ENCODE results near the gene TRANK1. TPM values are rescaled to one million over a fixed set of nuclear protein-coding genes. Genes with fewer than 3 reads are reported as not detected.

Gene TRANK1
- total and polyA plus RNA-seq, 2 donors from 2014 or later, result 1.2 to 21.4 TPM

GRCh38 chr3:36920884-36921567, 23.8 kb downstream of the TRANK1 start:
- no peak overlapping the region for H3K9ac ChIP-seq (ENCODE audit: low read length in 3 of 3)
- H3K27ac ChIP-seq (ENCODE audit: low read depth in 2 of 2, low read length in 2 of 2), result no peak overlapping the region
- no peaks in the 10 kb centered on the region for H3K27me3 ChIP-seq (ENCODE audit: control insufficient read depth, insufficient read depth, low read length)
- FAIRE-seq, result no peak
- no peak overlapping the region for H3K4me3 ChIP-seq (ENCODE audit: low read length in 3 of 3)
- peaks cover 0 to 8% (median 0%) of the 10 kb centered on the region in 3 donors for H3K9me3 ChIP-seq (ENCODE audit: control insufficient read depth in 2 of 3, insufficient read depth in 1 of 3, low read length in 3 of 3)
- peaks cover 0 to 2% (median 0%) of the 10 kb centered on the region in 3 donors for H3K4me1 ChIP-seq (ENCODE audit: control insufficient read depth in 2 of 3, insufficient read depth in 2 of 3, low read depth in 1 of 3, low read length in 3 of 3)
- TF ChIP-seq CTCF (IDR thresholded peaks at IDR 0.05; ENCODE audit: borderline replicate concordance, extremely low read depth, insufficient read depth), result no peak
- H3K36me3 ChIP-seq (ENCODE audit: control insufficient read depth in 2 of 3, insufficient read depth in 3 of 3, low read length in 3 of 3), result no peaks in the 10 kb centered on the region
- intact Hi-C loops (cut with DNase I), result no loop called here
- no peak for DNase-seq

GRCh38 chr3:36919439-36920160, 25.3 kb downstream of the TRANK1 start:
- no peaks in the 10 kb centered on the region for H3K27me3 ChIP-seq (ENCODE audit: control insufficient read depth, insufficient read depth, low read length)
- peaks cover 0 to 8% (median 0%) of the 10 kb centered on the region in 3 donors for H3K9me3 ChIP-seq (ENCODE audit: control insufficient read depth in 2 of 3, insufficient read depth in 1 of 3, low read length in 3 of 3)
- no peak overlapping the region for H3K27ac ChIP-seq (ENCODE audit: low read depth in 2 of 2, low read length in 2 of 2)
- no peak overlapping the region for H3K9ac ChIP-seq (ENCODE audit: low read length in 3 of 3)
- H3K36me3 ChIP-seq (ENCODE audit: control insufficient read depth in 2 of 3, insufficient read depth in 3 of 3, low read length in 3 of 3), result no peaks in the 10 kb centered on the region
- DNase-seq (no peak), FAIRE-seq (no peak)
- no peak for TF ChIP-seq CTCF (IDR thresholded peaks at IDR 0.05; ENCODE audit: borderline replicate concordance, extremely low read depth, insufficient read depth)
- intact Hi-C loops (cut with DNase I), result no loop called here
- H3K4me3 ChIP-seq (ENCODE audit: low read length in 3 of 3), result no peak overlapping the region
- H3K4me1 ChIP-seq (ENCODE audit: control insufficient read depth in 2 of 3, insufficient read depth in 2 of 3, low read depth in 1 of 3, low read length in 3 of 3), result peaks cover 0 to 2% (median 0%) of the 10 kb centered on the region in 3 donors

GRCh38 chr3:36918050-36918449, 26.8 kb downstream of the TRANK1 start:
- no peak for TF ChIP-seq CTCF (IDR thresholded peaks at IDR 0.05; ENCODE audit: borderline replicate concordance, extremely low read depth, insufficient read depth)
- H3K27me3 ChIP-seq (ENCODE audit: control insufficient read depth, insufficient read depth, low read length), result no peaks in the 10 kb centered on the region
- no peaks in the 10 kb centered on the region for H3K36me3 ChIP-seq (ENCODE audit: control insufficient read depth in 2 of 3, insufficient read depth in 3 of 3, low read length in 3 of 3)
- DNase-seq, result no peak
- no peak overlapping the region for H3K27ac ChIP-seq (ENCODE audit: low read depth in 2 of 2, low read length in 2 of 2)
- no peak overlapping the region for H3K9ac ChIP-seq (ENCODE audit: low read length in 3 of 3)
- intact Hi-C loops (cut with DNase I), result no loop called here
- FAIRE-seq, result no peak
- H3K4me1 ChIP-seq (ENCODE audit: control insufficient read depth in 2 of 3, insufficient read depth in 2 of 3, low read depth in 1 of 3, low read length in 3 of 3), result peaks cover 0 to 2% (median 0%) of the 10 kb centered on the region in 3 donors
- no peak overlapping the region for H3K4me3 ChIP-seq (ENCODE audit: low read length in 3 of 3)
- peaks cover 0 to 8% (median 0%) of the 10 kb centered on the region in 3 donors for H3K9me3 ChIP-seq (ENCODE audit: control insufficient read depth in 2 of 3, insufficient read depth in 1 of 3, low read length in 3 of 3)
